ENCODE measurements around the gene PUSL1.

Gene PUSL1

DNA sequence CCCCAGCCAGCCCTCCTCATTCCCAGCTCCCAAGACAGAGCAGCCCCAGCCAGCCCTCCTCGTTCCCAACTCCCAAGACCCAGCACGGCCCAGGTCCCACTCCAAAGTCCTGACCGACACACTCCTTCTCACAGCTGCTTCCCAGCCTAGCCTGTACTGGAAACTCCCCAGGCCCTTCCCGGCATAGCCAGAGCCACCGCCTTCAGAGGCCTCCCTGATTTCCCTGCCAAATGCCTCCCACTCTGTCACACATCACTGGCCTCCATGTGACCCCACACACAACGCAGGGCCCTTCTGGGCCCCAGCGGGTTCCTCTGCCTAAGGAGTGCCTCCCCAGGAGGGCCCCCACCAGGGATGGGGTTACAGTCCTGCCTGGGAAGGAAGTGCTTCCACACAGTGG is 37.6 kb upstream of the PUSL1 start:
- no peak for FAIRE-seq
- TF ChIP-seq POLR2AphosphoS5 (IDR thresholded peaks at IDR 0.05; ENCODE audit: low read depth, low read length) (no peak), POLR2A (IDR thresholded peaks at IDR 0.05; ENCODE audit: low read depth, low read length) (no peak), TAF1 (IDR thresholded peaks at IDR 0.05; ENCODE audit: borderline replicate concordance, low read depth, low read length) (no peak)
- DNase-seq (ENCODE audit: insufficient read length) = no peak

DNA sequence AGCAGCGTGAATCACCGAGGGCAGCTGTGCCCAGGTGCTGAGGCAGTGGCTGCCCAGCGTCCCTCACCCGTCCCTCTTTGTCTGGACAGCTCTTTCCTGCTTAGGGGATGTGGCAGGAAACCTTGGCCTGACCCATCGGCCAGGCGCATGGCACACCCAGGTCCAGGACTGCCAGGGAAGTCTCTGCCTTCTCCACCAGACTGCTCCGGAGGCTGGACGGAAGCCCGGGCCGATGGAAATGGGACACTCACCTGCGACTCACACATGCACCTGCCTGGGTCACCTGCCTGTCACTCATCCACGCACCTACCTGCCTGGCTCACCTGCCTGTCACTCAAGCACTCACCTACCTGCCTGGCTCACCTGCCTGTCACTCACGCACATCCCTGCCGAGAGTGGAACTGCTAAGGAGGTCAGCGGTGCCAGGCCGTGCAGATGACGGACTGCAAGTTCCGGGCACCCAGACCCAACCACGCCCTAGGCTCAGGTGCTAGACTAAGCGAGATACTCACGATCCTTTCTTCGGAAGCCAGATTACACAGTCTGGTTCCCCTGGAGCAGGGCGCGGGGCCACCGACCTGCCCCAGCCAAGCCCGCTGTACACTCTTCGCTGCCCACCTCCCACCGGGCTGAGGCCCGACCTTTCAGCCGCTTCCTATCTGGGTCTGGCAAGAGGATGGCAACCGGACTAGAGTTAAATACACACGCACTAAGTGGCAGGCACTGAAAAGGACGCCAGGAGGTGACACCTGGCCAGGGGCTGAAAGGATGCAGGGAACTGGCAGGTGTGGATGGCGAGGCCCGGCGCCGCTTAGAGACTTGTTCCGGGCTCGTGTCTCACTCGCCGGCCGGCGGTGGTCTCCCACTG is 35.8 kb upstream of the PUSL1 start:
- DNase-seq (ENCODE audit: insufficient read length) (no peak), FAIRE-seq (peak; percentile 78)
- TF ChIP-seq TAF1 (IDR thresholded peaks at IDR 0.05; ENCODE audit: borderline replicate concordance, low read depth, low read length) (no peak), POLR2AphosphoS5 (IDR thresholded peaks at IDR 0.05; ENCODE audit: low read depth, low read length) (no peak)

DNA sequence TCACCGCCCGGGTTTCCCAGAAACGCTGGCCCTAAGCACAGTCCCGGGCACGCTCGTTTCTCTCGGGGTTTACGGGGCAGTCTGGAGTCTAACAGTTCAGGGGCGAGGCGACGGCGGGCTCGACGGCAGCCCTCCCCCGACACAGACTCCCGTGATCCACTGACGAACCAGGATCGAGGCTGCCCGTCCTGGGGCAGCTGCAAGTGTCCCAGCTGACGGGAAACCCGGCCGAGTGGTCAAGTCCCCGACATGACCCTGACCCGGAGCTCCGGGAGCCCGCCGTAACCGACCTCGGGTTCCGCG is 35.2 kb upstream of the PUSL1 start:
- TF ChIP-seq POLR2A (IDR thresholded peaks at IDR 0.05; ENCODE audit: low read depth, low read length) = no peak
- TF ChIP-seq TAF1 (IDR thresholded peaks at IDR 0.05; ENCODE audit: borderline replicate concordance, low read depth, low read length) = no peak
- no peak for TF ChIP-seq POLR2AphosphoS5 (IDR thresholded peaks at IDR 0.05; ENCODE audit: low read depth, low read length)
- FAIRE-seq (no peak), DNase-seq (ENCODE audit: insufficient read length) (no peak)

DNA sequence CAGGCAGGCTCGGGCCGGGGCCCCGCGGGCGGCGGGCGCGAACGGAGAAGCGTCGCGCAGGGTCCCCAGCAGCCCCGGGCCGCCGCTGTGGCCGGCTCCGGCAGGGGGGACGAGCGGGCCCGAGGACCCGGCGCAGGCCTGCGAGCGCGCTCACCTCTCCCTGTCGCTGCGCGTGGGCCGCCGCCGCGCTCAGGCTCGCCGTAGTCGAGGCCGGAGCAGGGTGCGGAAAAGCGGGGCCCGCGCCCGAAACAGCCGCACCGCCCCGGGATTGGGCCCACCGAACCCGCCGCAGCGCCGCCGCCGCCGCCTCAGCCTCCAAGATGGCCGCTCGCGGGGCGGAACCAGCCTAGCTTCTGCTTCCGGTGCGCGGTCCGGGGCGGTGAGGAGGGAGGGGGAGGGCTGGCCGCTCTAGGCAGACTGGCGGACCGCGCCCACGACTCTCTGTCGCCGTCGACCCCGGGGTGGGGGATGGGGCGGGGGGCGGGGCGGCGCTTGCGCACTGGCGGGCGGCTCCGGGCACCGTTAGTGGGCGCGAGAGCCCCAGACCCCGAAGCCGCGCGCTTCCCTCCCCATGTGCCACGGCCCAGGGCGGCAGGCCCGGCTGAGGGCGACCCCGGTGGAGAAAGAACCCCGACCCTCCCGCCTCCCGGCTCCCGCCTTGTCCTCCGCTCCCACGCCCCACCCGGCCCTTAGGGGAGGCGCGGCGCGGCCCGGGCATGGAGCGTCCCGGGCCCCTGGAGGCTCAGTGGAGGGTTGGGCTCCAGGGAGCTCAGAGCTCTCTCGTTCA is 34.7 kb upstream of the PUSL1 start, which contains the start of gene UBE2J2:
Gene UBE2J2, minus strand, starts transcription at position 343 of the 787 bp plus-strand sequence. CDS start 5,862 bp downstream, outside the sequence.
- TF ChIP-seq POLR2AphosphoS5 (IDR thresholded peaks at IDR 0.05; ENCODE audit: low read depth, low read length) (no peak), TAF1 (IDR thresholded peaks at IDR 0.05; ENCODE audit: borderline replicate concordance, low read depth, low read length) (0 out of 2 replicates have a peak, but pooled peaks have one; percentile 38), POLR2A (IDR thresholded peaks at IDR 0.05; ENCODE audit: low read depth, low read length) (peak; percentile 70; the same call in 1 of the 2 replicates)
- FAIRE-seq (peak; percentile 95), DNase-seq (ENCODE audit: insufficient read length) (peak; percentile 98)

DNA sequence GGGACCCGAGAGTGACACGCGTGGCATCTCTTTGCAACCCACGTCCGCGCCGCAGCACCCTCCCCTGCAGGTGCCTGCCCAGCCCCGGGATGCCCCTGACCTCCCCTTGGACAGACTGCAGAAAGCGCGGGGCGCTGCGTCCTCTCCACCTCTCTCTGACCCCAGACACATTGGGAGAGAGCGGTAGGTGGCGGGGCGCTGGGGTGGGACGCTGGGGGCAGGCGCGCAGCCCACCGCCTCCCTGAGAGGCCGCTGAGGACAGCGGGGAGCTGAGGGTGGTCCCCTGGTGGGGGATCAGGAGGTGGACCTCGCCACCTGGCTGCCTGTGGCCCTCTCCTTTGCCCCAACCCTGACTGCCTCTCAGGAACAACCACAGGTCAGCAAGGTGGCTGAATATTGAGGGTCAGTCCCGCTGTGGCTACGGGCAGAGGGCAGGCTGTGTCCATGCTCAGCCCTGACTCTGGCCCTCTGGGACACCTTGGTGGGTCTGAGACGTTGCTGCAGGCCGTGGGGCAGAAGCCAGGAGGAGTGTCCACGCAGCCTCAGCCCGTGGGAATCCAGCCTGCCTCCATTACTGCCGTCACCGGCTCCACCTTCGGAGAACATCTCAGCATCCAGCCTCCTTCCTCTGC is 34.0 kb upstream of the PUSL1 start:
- TF ChIP-seq TAF1 (IDR thresholded peaks at IDR 0.05; ENCODE audit: borderline replicate concordance, low read depth, low read length) = no peak
- FAIRE-seq (peak; percentile 64), DNase-seq (ENCODE audit: insufficient read length) (no peak)

DNA sequence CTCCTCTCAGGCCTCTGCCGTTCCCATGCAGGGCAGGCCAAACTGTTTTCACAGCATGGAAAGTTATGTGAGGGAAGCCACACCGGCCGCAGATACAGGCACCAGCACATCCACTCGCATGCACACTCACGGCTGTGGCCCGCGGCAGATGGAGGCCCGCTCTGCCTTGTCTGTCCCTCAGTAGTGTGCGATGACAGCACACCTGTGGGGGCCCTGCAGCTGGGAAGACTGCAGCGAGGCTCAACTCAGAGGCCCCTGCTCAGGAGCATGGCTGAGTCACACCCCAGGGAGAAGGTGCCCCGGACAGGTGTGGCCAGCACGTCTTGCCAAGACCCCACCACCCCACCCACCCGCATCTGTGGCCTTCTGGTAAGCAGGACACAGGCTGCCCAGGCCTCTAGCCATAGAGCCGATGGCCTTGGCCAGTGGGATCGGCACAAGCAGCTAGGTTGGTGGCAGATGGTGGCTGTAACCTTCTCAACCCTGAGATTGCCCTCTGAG is 33.4 kb upstream of the PUSL1 start:
- DNase-seq (ENCODE audit: insufficient read length) = no peak
- FAIRE-seq = no peak
- TF ChIP-seq TAF1 (IDR thresholded peaks at IDR 0.05; ENCODE audit: borderline replicate concordance, low read depth, low read length) (no peak), POLR2A (IDR thresholded peaks at IDR 0.05; ENCODE audit: low read depth, low read length) (no peak), POLR2AphosphoS5 (IDR thresholded peaks at IDR 0.05; ENCODE audit: low read depth, low read length) (no peak)

DNA sequence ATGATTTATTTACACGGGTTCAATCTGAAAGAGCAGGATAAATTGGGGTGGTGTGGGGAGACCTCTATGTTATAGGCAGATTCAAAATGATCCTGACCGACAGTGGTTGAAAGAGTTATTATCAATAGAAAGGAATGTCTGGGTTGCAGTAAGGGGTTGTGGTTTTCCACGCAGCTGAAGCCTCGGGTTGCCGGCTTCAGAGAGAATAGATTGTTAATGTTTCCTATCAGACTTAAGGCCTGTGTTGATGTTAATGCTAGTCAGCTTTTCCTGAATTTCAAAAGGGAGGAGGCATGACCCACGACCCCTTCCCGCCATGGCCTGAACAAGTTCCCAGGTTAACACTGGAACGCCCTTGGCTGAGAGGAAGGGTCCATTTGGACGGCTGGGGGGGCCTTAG is 32.6 kb upstream of the PUSL1 start:
- TF ChIP-seq TAF1 (IDR thresholded peaks at IDR 0.05; ENCODE audit: borderline replicate concordance, low read depth, low read length) (no peak), POLR2A (IDR thresholded peaks at IDR 0.05; ENCODE audit: low read depth, low read length) (no peak), POLR2AphosphoS5 (IDR thresholded peaks at IDR 0.05; ENCODE audit: low read depth, low read length) (no peak)
- FAIRE-seq = no peak
- no peak for DNase-seq (ENCODE audit: insufficient read length)

DNA sequence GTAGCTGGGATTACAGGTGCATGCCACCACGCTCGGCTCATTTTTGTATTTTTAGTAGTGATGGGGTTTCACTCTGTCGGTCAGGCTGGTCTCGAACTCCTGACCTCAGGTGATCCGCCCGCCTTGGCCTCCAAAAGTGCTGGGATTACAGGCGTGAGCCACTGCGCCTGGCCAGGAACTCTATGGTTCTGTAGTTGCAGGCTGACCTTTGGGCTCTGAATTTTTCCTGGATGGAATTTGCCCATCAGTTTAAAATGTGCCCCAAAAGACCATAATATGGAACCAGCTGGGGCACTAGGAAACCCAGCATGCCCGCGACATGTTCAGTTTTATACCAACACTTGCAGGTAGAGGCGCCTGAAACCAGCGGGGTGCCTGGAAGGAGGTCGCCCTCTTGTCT is 29.8 kb upstream of the PUSL1 start:
- no peak for DNase-seq (ENCODE audit: insufficient read length)
- TF ChIP-seq POLR2AphosphoS5 (IDR thresholded peaks at IDR 0.05; ENCODE audit: low read depth, low read length) (no peak), POLR2A (IDR thresholded peaks at IDR 0.05; ENCODE audit: low read depth, low read length) (no peak), TAF1 (IDR thresholded peaks at IDR 0.05; ENCODE audit: borderline replicate concordance, low read depth, low read length) (no peak)
- FAIRE-seq = no peak

DNA sequence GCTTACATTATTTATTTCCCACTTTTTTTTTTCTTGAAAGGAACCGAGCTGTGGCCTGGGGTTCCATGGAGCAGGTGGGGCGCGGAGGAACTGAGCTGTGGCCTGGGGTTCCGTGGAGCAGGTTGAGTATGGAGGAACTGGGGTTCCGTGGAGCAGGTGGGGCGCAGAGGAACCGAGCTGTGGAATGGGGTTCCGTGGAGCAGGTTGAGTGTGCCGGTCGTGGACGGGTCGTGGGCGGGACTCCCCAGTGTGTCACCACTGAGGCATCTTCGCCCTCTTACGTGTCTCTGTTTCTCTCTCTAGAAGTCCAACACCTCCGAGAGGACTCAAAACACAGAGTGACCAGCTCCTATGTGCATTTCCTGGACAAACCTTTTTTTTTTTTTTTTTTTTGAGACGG is 29.4 kb upstream of the PUSL1 start:
- TF ChIP-seq POLR2AphosphoS5 (IDR thresholded peaks at IDR 0.05; ENCODE audit: low read depth, low read length) = no peak
- no peak for TF ChIP-seq POLR2A (IDR thresholded peaks at IDR 0.05; ENCODE audit: low read depth, low read length)
- TF ChIP-seq TAF1 (IDR thresholded peaks at IDR 0.05; ENCODE audit: borderline replicate concordance, low read depth, low read length) = no peak
- DNase-seq (ENCODE audit: insufficient read length) (no peak), FAIRE-seq (no peak)

DNA sequence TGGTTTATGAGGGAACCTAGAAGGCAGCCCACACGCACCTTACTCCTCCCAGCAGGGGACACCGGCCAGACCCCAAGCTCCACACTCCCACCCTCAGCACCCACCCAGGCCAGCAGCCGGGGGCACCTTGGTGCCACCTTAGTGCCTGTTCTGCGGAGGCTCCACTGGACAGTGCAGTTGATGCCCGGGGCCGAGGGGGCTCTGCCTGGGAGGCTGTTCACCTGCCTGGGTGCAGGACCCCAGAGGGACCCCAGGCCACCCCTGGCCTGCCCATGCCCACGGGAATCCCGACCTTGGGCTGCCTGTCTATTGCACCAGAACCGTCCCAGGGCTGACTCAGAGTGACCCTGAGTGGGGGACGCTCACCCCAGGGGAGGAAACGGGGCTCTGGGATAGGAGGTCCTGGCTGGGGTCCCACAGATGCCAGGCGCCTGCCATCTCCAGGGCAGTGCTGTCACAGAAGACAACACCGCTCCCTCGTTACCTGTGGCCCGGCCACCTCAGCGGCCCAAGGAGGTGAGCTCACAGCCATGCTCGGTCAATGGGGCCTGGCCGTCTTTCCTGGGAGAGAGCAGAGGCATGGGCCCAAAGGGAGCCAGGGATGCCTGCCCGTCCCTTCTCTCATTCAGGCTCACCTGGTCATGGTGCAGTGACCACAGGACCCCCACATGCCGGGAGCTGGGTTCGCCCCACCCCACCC is 27.5 kb upstream of the PUSL1 start:
- TF ChIP-seq POLR2A (IDR thresholded peaks at IDR 0.05; ENCODE audit: low read depth, low read length) (no peak), TAF1 (IDR thresholded peaks at IDR 0.05; ENCODE audit: borderline replicate concordance, low read depth, low read length) (no peak), POLR2AphosphoS5 (IDR thresholded peaks at IDR 0.05; ENCODE audit: low read depth, low read length) (no peak)

More for the DNA sequence above, 27.5 kb upstream of the PUSL1 start:
- FAIRE-seq (no peak), DNase-seq (ENCODE audit: insufficient read length) (no peak)
